GM12878 (cell line): ENCODE data around the gene SENP3. TPM values are rescaled to one million over a fixed set of nuclear protein-coding genes. Genes with fewer than 3 reads are reported as not detected.

Source experiments
- BCL11A ChIP-seq: IDR thresholded peaks from 2 replicates; pipeline ENCODE4 v1.6.1; 2011; ENCODE audit warnings: low read depth, low read length
- DPF2 ChIP-seq: fragments of 450-650 bp; IDR thresholded peaks from 2 replicates; pipeline ENCODE4 v1.6.1; 2017; ENCODE audit warnings: mild to moderate bottlenecking
- E4F1 ChIP-seq: fragments of 450-650 bp; IDR thresholded peaks from 2 replicates; pipeline ENCODE4 v1.6.1; 2018; ENCODE audit warnings: borderline replicate concordance, mild to moderate bottlenecking; ENCODE audit not compliant: partially characterized antibody
- EED ChIP-seq: sonication (generic); IDR thresholded peaks from 2 replicates; pipeline ENCODE4 v1.6.1; 2016; ENCODE audit warnings: antibody characterized with exemption, low read depth
- FOS ChIP-seq: IDR thresholded peaks from 3 replicates; pipeline ENCODE4 v1.6.1; 2011; ENCODE audit warnings: borderline replicate concordance; ENCODE audit not compliant: insufficient read length; ENCODE audit errors: extremely low read depth
- HDAC6 ChIP-seq: fragments of 200-600 bp; sonication (generic); IDR thresholded peaks from one replicate; pipeline ENCODE4 v1.8.0; 2017; ENCODE audit warnings: antibody characterized with exemption; ENCODE audit not compliant: unreplicated experiment
- IKZF2 ChIP-seq, 2 experiments: fragments of 450-650 bp; IDR thresholded peaks; 2 replicates each; pipeline ENCODE4 v1.6.1; 2017; ENCODE audit warnings: mild to moderate bottlenecking in 2 of 2, moderate library complexity in 2 of 2
- IRF3 ChIP-seq: fragments of 450-650 bp; IDR thresholded peaks from 2 replicates; pipeline ENCODE4 v1.6.1; 2014; ENCODE audit warnings: mild to moderate bottlenecking
- JUNB ChIP-seq: IDR thresholded peaks from 2 replicates; pipeline ENCODE4 v1.6.1; 2016; ENCODE audit warnings: antibody characterized with exemption, mild to moderate bottlenecking
- LARP7 ChIP-seq: fragments of 450-650 bp; IDR thresholded peaks from 2 replicates; pipeline ENCODE4 v1.6.1; 2017; ENCODE audit warnings: mild to moderate bottlenecking
- MTA3 ChIP-seq: IDR thresholded peaks from 2 replicates; pipeline ENCODE4 v1.6.1; 2012; ENCODE audit warnings: low read length, inconsistent platforms, borderline replicate concordance
- NR2C2 ChIP-seq: IDR thresholded peaks from 2 replicates; pipeline ENCODE4 v1.6.1; 2011; ENCODE audit warnings: borderline replicate concordance, low read depth; ENCODE audit not compliant: control insufficient read depth, insufficient read length
- PBX3 ChIP-seq: IDR thresholded peaks from 2 replicates; pipeline ENCODE4 v1.6.1; 2011; ENCODE audit warnings: mild to moderate bottlenecking, low read depth, low read length, moderate library complexity; ENCODE audit not compliant: insufficient replicate concordance
- PML ChIP-seq: IDR thresholded peaks from 2 replicates; pipeline ENCODE4 v1.6.1; 2012; ENCODE audit warnings: low read length, inconsistent platforms
- POLR2AphosphoS5 ChIP-seq: IDR thresholded peaks from 2 replicates; pipeline ENCODE4 v1.6.1; 2011; ENCODE audit warnings: mild to moderate bottlenecking, low read length, inconsistent platforms
- RAD51 ChIP-seq: fragments of 450-650 bp; IDR thresholded peaks from 2 replicates; pipeline ENCODE4 v1.6.1; 2016; ENCODE audit warnings: moderate library complexity, mild to moderate bottlenecking, inconsistent platforms
- RBBP5 ChIP-seq: fragments of 200-600 bp; sonication (generic); conservative IDR thresholded peaks from 2 replicates; pipeline ENCODE4 v1.6.1; 2016
- SIN3A ChIP-seq: IDR thresholded peaks from 2 replicates; pipeline ENCODE4 v1.6.1; 2012; ENCODE audit warnings: low read depth, low read length, improper control_type of control experiment
- SIX5 ChIP-seq: IDR thresholded peaks from 2 replicates; pipeline ENCODE4 v1.6.1; 2011; ENCODE audit warnings: mild to moderate bottlenecking, low read depth, low read length, moderate library complexity; ENCODE audit not compliant: severe bottlenecking
- SPI1 ChIP-seq: IDR thresholded peaks from 2 replicates; pipeline ENCODE4 v1.6.1; 2011; ENCODE audit warnings: low read depth, mild to moderate bottlenecking, low read length, moderate library complexity, borderline replicate concordance; ENCODE audit not compliant: insufficient read depth
- SRF ChIP-seq, 2 experiments: IDR thresholded peaks; 2 replicates each; pipeline ENCODE4 v1.6.1; 2011; ENCODE audit warnings: low read depth in 2 of 2, low read length in 2 of 2, mild to moderate bottlenecking in 1 of 2, moderate library complexity in 1 of 2
- STAT3 ChIP-seq: IDR thresholded peaks from 2 replicates; pipeline ENCODE4 v1.6.1; 2011; ENCODE audit warnings: low read depth, low read length, improper control_type of control experiment
- TARDBP ChIP-seq: IDR thresholded peaks from 2 replicates; pipeline ENCODE4 v1.6.1; 2016; ENCODE audit warnings: borderline replicate concordance
- USF2 ChIP-seq: IDR thresholded peaks from 2 replicates; pipeline ENCODE4 v1.6.1; 2011; ENCODE audit warnings: low read depth, low read length, improper control_type of control experiment, borderline replicate concordance
- YBX1 ChIP-seq: fragments of 450-650 bp; IDR thresholded peaks from 2 replicates; pipeline ENCODE4 v1.6.1; 2016; ENCODE audit warnings: antibody characterized with exemption
- ZNF24 ChIP-seq: fragments of 450-650 bp; IDR thresholded peaks from 2 replicates; pipeline ENCODE4 v1.6.1; 2017; ENCODE audit warnings: antibody characterized with exemption, mild to moderate bottlenecking
- ZNF622 ChIP-seq: fragments of 450-650 bp; IDR thresholded peaks from 2 replicates; pipeline ENCODE4 v1.6.1; 2017; ENCODE audit warnings: mild to moderate bottlenecking, inconsistent platforms
- ZZZ3 ChIP-seq: IDR thresholded peaks from 2 replicates; pipeline ENCODE4 v1.6.1; 2011; ENCODE audit warnings: low read depth; ENCODE audit not compliant: control insufficient read depth, insufficient read length
- polyA plus RNA-seq, 11 experiments: library from polyadenylated mRNA; depleted of rRNA in 4 of 11; unstranded in 6 of 11; stranded (reverse) in 5 of 11; fragments of >200 nt; fragmentation: Nextera tagmentation in 4 of 11; fragmentation: Illumina TruSeq in 1 of 11; extraction: Ambion mirVana in 4 of 11; extraction: Trizol in 1 of 11; gene quantifications; 1 replicate in 1 of 11; 2 replicates in 10 of 11; pipeline versions ENCODE4 v1.2.1 to v1.2.3, GENCODE V29; 2011 to 2016; ENCODE audit warnings: inconsistent platforms in 2 of 11, missing spikeins in 2 of 11, low read depth in 1 of 11
- total RNA-seq, 4 experiments: library from RNA; depleted of rRNA in 3 of 4; stranded (reverse); fragments of >200 nt in 3 of 4; fragmentation: Illumina TruSeq in 1 of 4; extraction: Trizol in 1 of 4; gene quantifications; 2 replicates each; pipeline versions ENCODE4 v1.2.1 to v1.2.3, GENCODE V29; 2013 to 2021

SENP3 gene
- total and polyA plus RNA-seq, 10 of the 15 experiments (the other 5 are each of a cell fraction or from before 2014, with no cell fraction given) = 1.8 to 113 (median 72.3) TPM

- TF ChIP-seq E4F1 = no peak
- TF ChIP-seq BCL11A = no peak; the same call in 1 of the 2 replicates
- no peak for TF ChIP-seq JUNB
- TF ChIP-seq ZNF622 = no peak
- TF ChIP-seq LARP7 = peak; percentile 59; the same call in 1 of the 2 replicates
- no peak for TF ChIP-seq MTA3
- no peak for TF ChIP-seq SIN3A
- no peak for TF ChIP-seq ZNF24
- no peak for TF ChIP-seq IRF3
- TF ChIP-seq PBX3 = peak; percentile 26
- TF ChIP-seq EED = no peak
- no peak for TF ChIP-seq RBBP5
- TF ChIP-seq SRF (IDR thresholded peaks at IDR 0.05; ENCODE audit: low read depth in 2 of 2, low read length in 2 of 2) = no peak
- TF ChIP-seq SPI1 = no peak
- no peak for TF ChIP-seq STAT3
- TF ChIP-seq IKZF2 (IDR thresholded peaks at IDR 0.05) = peak in 1 of 2 experiments; percentile 21; a peak in 1 of 4 replicates
- no peak for TF ChIP-seq FOS
- no peak for TF ChIP-seq RAD51
- no peak for TF ChIP-seq HDAC6
- no peak for TF ChIP-seq ZZZ3
- no peak for TF ChIP-seq YBX1
- TF ChIP-seq POLR2AphosphoS5 = no peak
- no peak for TF ChIP-seq PML
- TF ChIP-seq SIX5 = no peak
- no peak for TF ChIP-seq USF2
- TF ChIP-seq NR2C2 = no peak
- no peak for TF ChIP-seq TARDBP
- TF ChIP-seq DPF2 = no peak
These were observed 18.3 kb downstream of the SENP3 start (continued) for GRCh38 chr17:7579834-7580603.
